HepG2 (cell line): ENCODE measurements around the gene NOP56. TPM values are rescaled to one million over a fixed set of nuclear protein-coding genes. Genes with fewer than 3 reads are reported as not detected.

Experiments
- MTF2 ChIP-seq: sonication (generic); formaldehyde crosslinking; IDR thresholded peaks from 2 replicates; pipeline ENCODE4 v1.5.0; 2020; ENCODE audit warnings: missing genetic modification reagents, borderline replicate concordance
- RNF2 ChIP-seq: fragments of 450-650 bp; conservative IDR thresholded peaks from 2 replicates; pipeline ENCODE4 v1.6.1; 2016; ENCODE audit warnings: low read depth
- SRF ChIP-seq: IDR thresholded peaks from 2 replicates; pipeline ENCODE4 v1.6.1; 2011; ENCODE audit warnings: mild to moderate bottlenecking, low read depth, low read length, moderate library complexity
- XBP1 ChIP-seq: sonication (generic); formaldehyde crosslinking; IDR thresholded peaks from 2 replicates; pipeline ENCODE4 v1.5.0; 2020; ENCODE audit warnings: missing genetic modification reagents
- ZBTB40 ChIP-seq, 2 experiments: fragments of 450-650 bp in 1 of 2; sonication (generic) in 1 of 2; formaldehyde crosslinking in 1 of 2; IDR thresholded peaks; 2 replicates each; pipeline versions ENCODE4 v1.6.1 to v1.8.0; 2016 to 2022; ENCODE audit warnings: antibody characterized with exemption in 1 of 2, mild to moderate bottlenecking in 1 of 2, missing genetic modification reagents in 1 of 2
- ZNF274 ChIP-seq: sonication (generic); formaldehyde crosslinking; IDR thresholded peaks from 2 replicates; pipeline ENCODE4 v1.5.1; 2020; ENCODE audit warnings: mild to moderate bottlenecking, missing genetic modification reagents
- ZNF556 ChIP-seq: sonication (generic); formaldehyde crosslinking; IDR thresholded peaks from 2 replicates; pipeline ENCODE4 v1.4.0; 2020; ENCODE audit warnings: mild to moderate bottlenecking, missing genetic modification reagents, borderline replicate concordance
- polyA plus RNA-seq, 8 experiments: library from polyadenylated mRNA; depleted of rRNA in 3 of 8; stranded (reverse) in 7 of 8; unstranded in 1 of 8; fragments of >200 nt; fragmentation: Illumina TruSeq in 4 of 8; extraction: Trizol in 4 of 8; gene quantifications; 2 replicates each; pipeline versions ENCODE4 v1.2.1 to v1.2.3, GENCODE V29; 2011 to 2016; ENCODE audit warnings: low read depth in 4 of 8, missing spikeins in 1 of 8, mixed read lengths in 1 of 8; ENCODE audit not compliant: insufficient read depth in 1 of 8
- total RNA-seq, 5 experiments: library from RNA; depleted of rRNA; stranded (reverse); fragments of >200 nt; fragmentation: Illumina TruSeq; extraction: Trizol; gene quantifications; 2 replicates each; pipeline ENCODE4 v1.2.3, GENCODE V29; 2016; ENCODE audit warnings: low read depth in 1 of 5
- TF ChIP-seq, protein P1 (sequence below): sonication (generic); formaldehyde crosslinking; IDR thresholded peaks from 2 replicates; pipeline ENCODE4 v1.5.0; 2020; ENCODE audit warnings: mild to moderate bottlenecking, missing genetic modification reagents, borderline replicate concordance

Gene NOP56
- total and polyA plus RNA-seq, 2 of the 13 experiments (the other 11 are each of a cell fraction or from before 2014, with no cell fraction given) = 369 to 1,116 TPM

- TF ChIP-seq ZBTB40 (IDR thresholded peaks at IDR 0.05) (no peak), ZBTB40 (CRISPR knock-in tag; IDR thresholded peaks at IDR 0.05) (peak; percentile 60; the same call in 1 of the 2 replicates), SRF (no peak), RNF2 (peak; percentile 96), XBP1 (CRISPR knock-in tag) (no peak), ZNF274 (CRISPR knock-in tag) (0 out of 2 replicates have a peak, but pooled peaks have one; percentile 55), ZNF556 (peak; percentile 98), MTF2 (CRISPR knock-in tag) (peak; percentile 17; the same call in 1 of the 2 replicates)
- TF ChIP-seq, protein P1, sequence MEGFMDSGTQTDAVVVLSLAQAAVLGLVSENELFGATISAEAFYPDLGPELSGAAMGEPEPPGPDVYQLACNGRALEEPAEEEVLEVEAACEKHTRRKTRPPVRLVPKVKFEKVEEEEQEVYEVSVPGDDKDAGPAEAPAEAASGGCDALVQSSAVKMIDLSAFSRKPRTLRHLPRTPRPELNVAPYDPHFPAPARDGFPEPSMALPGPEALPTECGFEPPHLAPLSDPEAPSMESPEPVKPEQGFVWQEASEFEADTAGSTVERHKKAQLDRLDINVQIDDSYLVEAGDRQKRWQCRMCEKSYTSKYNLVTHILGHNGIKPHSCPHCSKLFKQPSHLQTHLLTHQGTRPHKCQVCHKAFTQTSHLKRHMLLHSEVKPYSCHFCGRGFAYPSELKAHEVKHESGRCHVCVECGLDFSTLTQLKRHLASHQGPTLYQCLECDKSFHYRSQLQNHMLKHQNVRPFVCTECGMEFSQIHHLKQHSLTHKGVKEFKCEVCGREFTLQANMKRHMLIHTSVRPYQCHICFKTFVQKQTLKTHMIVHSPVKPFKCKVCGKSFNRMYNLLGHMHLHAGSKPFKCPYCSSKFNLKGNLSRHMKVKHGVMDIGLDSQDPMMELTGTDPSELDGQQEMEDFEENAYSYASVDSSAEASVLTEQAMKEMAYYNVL (CRISPR knock-in tag) = peak; percentile 33; the same call in 1 of the 2 replicates
These were observed 508 bp downstream of the NOP56 start (continued) for GRCh38 chr20:2652724-2653555.
